Measurements from ENCODE around the gene FOXP1.
A peak's percentile ranks its signal among the peaks of the same experiment; 100 is the strongest.

Gene FOXP1

GRCh38 chr3:70999730-71000129, 583.8 kb downstream of the FOXP1 start:
- TF ChIP-seq, protein P1, sequence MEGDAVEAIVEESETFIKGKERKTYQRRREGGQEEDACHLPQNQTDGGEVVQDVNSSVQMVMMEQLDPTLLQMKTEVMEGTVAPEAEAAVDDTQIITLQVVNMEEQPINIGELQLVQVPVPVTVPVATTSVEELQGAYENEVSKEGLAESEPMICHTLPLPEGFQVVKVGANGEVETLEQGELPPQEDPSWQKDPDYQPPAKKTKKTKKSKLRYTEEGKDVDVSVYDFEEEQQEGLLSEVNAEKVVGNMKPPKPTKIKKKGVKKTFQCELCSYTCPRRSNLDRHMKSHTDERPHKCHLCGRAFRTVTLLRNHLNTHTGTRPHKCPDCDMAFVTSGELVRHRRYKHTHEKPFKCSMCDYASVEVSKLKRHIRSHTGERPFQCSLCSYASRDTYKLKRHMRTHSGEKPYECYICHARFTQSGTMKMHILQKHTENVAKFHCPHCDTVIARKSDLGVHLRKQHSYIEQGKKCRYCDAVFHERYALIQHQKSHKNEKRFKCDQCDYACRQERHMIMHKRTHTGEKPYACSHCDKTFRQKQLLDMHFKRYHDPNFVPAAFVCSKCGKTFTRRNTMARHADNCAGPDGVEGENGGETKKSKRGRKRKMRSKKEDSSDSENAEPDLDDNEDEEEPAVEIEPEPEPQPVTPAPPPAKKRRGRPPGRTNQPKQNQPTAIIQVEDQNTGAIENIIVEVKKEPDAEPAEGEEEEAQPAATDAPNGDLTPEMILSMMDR (IDR thresholded peaks at IDR 0.05; ENCODE audit: insufficient read depth, low read depth, low read length, missing control alignments): no peak
- no peak overlapping the region for H3K4me3 ChIP-seq (ENCODE audit: low read length)
- peak; percentile 62 for DNase-seq (ENCODE audit: low read depth)

GRCh38 chr3:70996082-70996481, 587.4 kb downstream of the FOXP1 start:
- TF ChIP-seq, protein P1 (IDR thresholded peaks at IDR 0.05; ENCODE audit: insufficient read depth, low read depth, low read length, missing control alignments): no peak
- no peak overlapping the region for H3K4me3 ChIP-seq (ENCODE audit: low read length)
- no peak for DNase-seq (ENCODE audit: low read depth)

- TF ChIP-seq, protein P1 (IDR thresholded peaks at IDR 0.05; ENCODE audit: insufficient read depth, low read depth, low read length, missing control alignments): no peak
- H3K4me3 ChIP-seq (ENCODE audit: low read length): no peak overlapping the region
- peak; percentile 36 for DNase-seq (ENCODE audit: low read depth)
These were observed 588.9 kb downstream of the FOXP1 start for GRCh38 chr3:70994644-70995043.

DNA sequence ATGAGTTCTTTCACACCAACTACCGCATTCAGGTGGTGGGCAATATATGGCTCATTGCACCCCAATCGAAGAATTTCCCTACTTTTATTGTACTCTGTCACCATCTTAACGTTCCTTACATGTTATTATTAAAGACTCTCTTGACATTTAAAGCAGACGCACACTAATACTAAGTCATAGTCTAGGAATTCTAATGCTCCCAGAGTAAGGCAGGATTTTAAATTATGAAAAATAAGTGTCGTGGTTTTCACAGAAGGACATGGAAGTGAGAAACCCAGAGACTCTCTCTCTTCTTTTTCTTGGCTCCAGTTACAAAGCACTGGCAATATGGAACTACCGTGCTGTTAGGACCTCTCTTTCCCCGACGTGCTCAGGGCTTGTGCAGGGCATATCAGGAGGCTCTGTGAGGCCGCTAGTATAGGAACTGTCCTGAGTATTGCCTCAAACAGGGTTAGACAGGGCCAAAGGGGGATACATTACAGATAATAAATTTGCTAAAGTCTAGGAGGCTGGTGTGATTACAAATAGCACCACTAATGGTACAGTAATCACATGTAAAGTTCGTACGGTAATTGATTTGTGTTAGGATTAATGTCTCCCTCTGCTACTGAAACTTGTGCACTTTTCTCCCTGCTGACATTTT, 590.8 kb downstream of the FOXP1 start:
- DNase-seq (ENCODE audit: low read depth): no peak
- TF ChIP-seq, protein P1 (IDR thresholded peaks at IDR 0.05; ENCODE audit: insufficient read depth, low read depth, low read length, missing control alignments): no peak
- H3K4me3 ChIP-seq (ENCODE audit: low read length): no peak overlapping the region

- DNase-seq (ENCODE audit: low read depth): no peak
- H3K4me3 ChIP-seq (ENCODE audit: low read length): no peak overlapping the region
- TF ChIP-seq, protein P1 (IDR thresholded peaks at IDR 0.05; ENCODE audit: insufficient read depth, low read depth, low read length, missing control alignments): no peak
These were observed 591.4 kb downstream of the FOXP1 start for GRCh38 chr3:70992131-70992530.

DNA sequence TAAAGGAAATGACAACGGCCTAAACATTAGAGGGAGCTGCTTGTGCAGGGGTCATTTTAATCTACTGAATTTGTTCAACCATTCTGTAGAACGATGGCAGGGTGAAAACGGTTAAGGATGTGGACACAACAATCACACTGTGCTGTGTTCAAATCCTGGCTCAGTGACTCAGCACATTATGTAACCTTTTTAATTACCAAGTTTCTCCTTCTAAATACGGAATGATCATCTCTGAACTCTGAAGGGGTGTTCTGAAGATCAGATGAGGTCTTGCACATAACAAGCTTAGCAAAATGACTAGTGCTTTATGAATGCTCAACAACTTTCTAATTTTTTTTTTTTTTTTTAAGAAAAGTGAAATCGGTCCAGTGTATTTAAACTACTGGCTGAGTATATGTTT, 592.8 kb downstream of the FOXP1 start:
- TF ChIP-seq, protein P1 (IDR thresholded peaks at IDR 0.05; ENCODE audit: insufficient read depth, low read depth, low read length, missing control alignments): no peak
- H3K4me3 ChIP-seq (ENCODE audit: low read length): no peak overlapping the region
- no peak for DNase-seq (ENCODE audit: low read depth)

DNA sequence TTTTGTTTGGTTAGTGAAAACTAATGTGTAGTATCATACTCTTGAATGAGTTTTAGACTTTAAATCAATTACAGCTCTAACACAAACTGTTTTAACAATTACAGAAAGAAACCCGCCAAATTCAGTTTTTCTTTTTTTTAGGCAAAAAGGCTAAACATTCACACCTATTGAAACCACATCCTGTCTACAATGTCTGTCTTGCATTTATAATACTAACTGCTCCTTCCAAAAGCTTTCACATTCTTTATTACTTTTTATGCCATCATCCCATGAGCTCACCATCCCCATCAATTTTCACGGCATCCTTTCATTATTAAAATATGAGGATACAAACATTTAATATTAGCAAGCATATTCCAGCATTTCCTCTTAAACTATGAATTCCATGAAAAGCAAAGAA, 593.3 kb downstream of the FOXP1 start:
- DNase-seq (ENCODE audit: low read depth): no peak
- no peak overlapping the region for H3K4me3 ChIP-seq (ENCODE audit: low read length)
- TF ChIP-seq, protein P1 (IDR thresholded peaks at IDR 0.05; ENCODE audit: insufficient read depth, low read depth, low read length, missing control alignments): no peak

Measured in epithelial cell of esophagus (primary cell).